SKM-1 (cell line): ENCODE measurements around the gene TEX38.
"Not testable (repeated sequence)": the region's sequence is repeated elsewhere in the genome, so short reads cannot be mapped to it uniquely, and the experiment has no call there.

ENCODE experiments used
- DNase-seq: peaks from one replicate; lab custom pipeline; 2025; ENCODE audit not compliant: unreplicated experiment; lab: John Stamatoyannopoulos, UW

The TEX38 gene

GRCh38 chr1:46687093-46687659, 15.5 kb downstream of the TEX38 start:
- DNase-seq = no peak

GRCh38 chr1:46687921-46688509, 16.4 kb downstream of the TEX38 start:
- DNase-seq = no peak

GRCh38 chr1:46689356-46689755, 17.7 kb downstream of the TEX38 start:
- no peak for DNase-seq

- no peak for DNase-seq
Observed at GRCh38 chr1:46689897-46690296, 18.2 kb downstream of the TEX38 start.

GRCh38 chr1:46690931-46691421, 19.3 kb downstream of the TEX38 start:
- DNase-seq = no peak

- no peak for DNase-seq
Observed at GRCh38 chr1:46691997-46692790, 20.5 kb downstream of the TEX38 start.

GRCh38 chr1:46692811-46693770, 21.4 kb downstream of the TEX38 start:
- no peak for DNase-seq

- not testable (repeated sequence) for DNase-seq
Observed at GRCh38 chr1:46694676-46695075, 23.0 kb downstream of the TEX38 start.

GRCh38 chr1:46697053-46697452, 25.4 kb downstream of the TEX38 start:
- no peak for DNase-seq

- peak; percentile 66 for DNase-seq
Observed at GRCh38 chr1:46699666-46700065, 28.0 kb downstream of the TEX38 start.

GRCh38 chr1:46703927-46704641, 32.4 kb downstream of the TEX38 start:
- DNase-seq = no peak

GRCh38 chr1:46705408-46705807, 33.8 kb downstream of the TEX38 start:
- DNase-seq = no peak

- no peak for DNase-seq
Observed at GRCh38 chr1:46708121-46708520, 36.5 kb downstream of the TEX38 start.

- DNase-seq = no peak
Observed at GRCh38 chr1:46714976-46715375, 43.3 kb downstream of the TEX38 start.

- DNase-seq = no peak
Observed at GRCh38 chr1:46717654-46718053, 46.0 kb downstream of the TEX38 start.

- DNase-seq = no peak
Observed at GRCh38 chr1:46718340-46718726, 46.7 kb downstream of the TEX38 start.

- peak; percentile 93 for DNase-seq
Observed at GRCh38 chr1:46718727-46719622, 47.3 kb downstream of the TEX38 start, which contains the start of gene EFCAB14. Gene EFCAB14, minus strand, starts transcription at chr1:46719114. Its CDS starts 1,027 bp downstream, at chr1:46718087.

GRCh38 chr1:46719689-46720088, 48.0 kb downstream of the TEX38 start:
- no peak for DNase-seq

GRCh38 chr1:46720319-46720718, 48.7 kb downstream of the TEX38 start:
- DNase-seq = not testable (repeated sequence)
